HEK293 (cell line): ENCODE data around the gene TTLL12.

Experiments used
- BCL11A ChIP-seq: fragments of 450-650 bp; formaldehyde crosslinking; IDR thresholded peaks from 2 replicates; pipeline ENCODE4 v1.5.1; 2016; ENCODE audit warnings: low read depth, missing biosample characterization, missing genetic modification characterization
- YY1 ChIP-seq: fragments of 450-650 bp; formaldehyde crosslinking; IDR thresholded peaks from 2 replicates; pipeline ENCODE4 v1.5.1; 2018; ENCODE audit warnings: missing biosample characterization, missing genetic modification characterization
- ZNF23 ChIP-seq: fragments of 450-650 bp; formaldehyde crosslinking; IDR thresholded peaks from 2 replicates; pipeline ENCODE4 v1.5.1; 2016; ENCODE audit warnings: missing biosample characterization, missing genetic modification characterization, borderline replicate concordance
- ZNF274 ChIP-seq, 2 experiments: fragments of 200-500 bp in 1 of 2; fragments of 450-650 bp in 1 of 2; sonication (Bioruptor generic) in 1 of 2; formaldehyde crosslinking in 1 of 2; IDR thresholded peaks; 2 replicates each; pipeline versions ENCODE4 v1.5.1 to v1.6.1; 2014 to 2016; ENCODE audit warnings: borderline replicate concordance in 1 of 2, inconsistent platforms in 1 of 2, low read length in 1 of 2, missing biosample characterization in 1 of 2, missing genetic modification characterization in 1 of 2
- ZNF324 ChIP-seq: fragments of 450-650 bp; formaldehyde crosslinking; IDR thresholded peaks from 2 replicates; pipeline ENCODE4 v1.5.1; 2016; ENCODE audit warnings: missing biosample characterization, missing genetic modification characterization
- ZNF549 ChIP-seq: fragments of 450-650 bp; IDR thresholded peaks from 2 replicates; pipeline ENCODE4 v1.5.1; 2018; ENCODE audit warnings: missing biosample characterization, missing genetic modification characterization, mild to moderate bottlenecking, inconsistent platforms, moderate library complexity
- ZNF629 ChIP-seq: fragments of 450-650 bp; formaldehyde crosslinking; IDR thresholded peaks from 2 replicates; pipeline ENCODE4 v1.5.1; 2017; ENCODE audit warnings: missing biosample characterization, missing genetic modification characterization
- TF ChIP-seq, protein P1 (sequence below): fragments of 450-650 bp; formaldehyde crosslinking; IDR thresholded peaks from 2 replicates; pipeline ENCODE4 v1.5.1; 2016; ENCODE audit warnings: missing biosample characterization, missing genetic modification characterization
- TF ChIP-seq, protein P2 (sequence below): fragments of 450-650 bp; formaldehyde crosslinking; IDR thresholded peaks from 2 replicates; pipeline ENCODE4 v1.5.1; 2016; ENCODE audit warnings: missing biosample characterization, missing genetic modification characterization

DNA sequence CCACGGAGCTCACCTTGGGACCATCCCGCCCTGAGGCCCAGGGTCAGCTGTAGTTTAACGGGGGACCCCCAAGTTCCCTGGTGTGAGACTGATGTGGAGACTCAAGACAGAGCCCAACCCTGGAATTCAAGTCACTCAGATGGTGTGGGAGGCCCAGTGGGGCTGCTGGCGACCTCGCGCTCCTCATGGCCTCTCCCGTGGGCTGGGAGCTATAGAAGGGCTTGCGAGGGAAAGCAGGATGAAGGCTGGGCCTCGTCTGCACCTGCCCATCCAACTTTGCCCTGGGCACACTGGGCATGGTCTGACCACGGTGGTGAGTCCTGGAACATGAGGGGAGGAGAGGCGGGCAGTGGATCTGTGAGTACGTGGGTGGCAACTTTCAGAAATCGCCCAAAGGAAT lies 13.6 kb upstream of the TTLL12 start:
- TF ChIP-seq, protein P1, sequence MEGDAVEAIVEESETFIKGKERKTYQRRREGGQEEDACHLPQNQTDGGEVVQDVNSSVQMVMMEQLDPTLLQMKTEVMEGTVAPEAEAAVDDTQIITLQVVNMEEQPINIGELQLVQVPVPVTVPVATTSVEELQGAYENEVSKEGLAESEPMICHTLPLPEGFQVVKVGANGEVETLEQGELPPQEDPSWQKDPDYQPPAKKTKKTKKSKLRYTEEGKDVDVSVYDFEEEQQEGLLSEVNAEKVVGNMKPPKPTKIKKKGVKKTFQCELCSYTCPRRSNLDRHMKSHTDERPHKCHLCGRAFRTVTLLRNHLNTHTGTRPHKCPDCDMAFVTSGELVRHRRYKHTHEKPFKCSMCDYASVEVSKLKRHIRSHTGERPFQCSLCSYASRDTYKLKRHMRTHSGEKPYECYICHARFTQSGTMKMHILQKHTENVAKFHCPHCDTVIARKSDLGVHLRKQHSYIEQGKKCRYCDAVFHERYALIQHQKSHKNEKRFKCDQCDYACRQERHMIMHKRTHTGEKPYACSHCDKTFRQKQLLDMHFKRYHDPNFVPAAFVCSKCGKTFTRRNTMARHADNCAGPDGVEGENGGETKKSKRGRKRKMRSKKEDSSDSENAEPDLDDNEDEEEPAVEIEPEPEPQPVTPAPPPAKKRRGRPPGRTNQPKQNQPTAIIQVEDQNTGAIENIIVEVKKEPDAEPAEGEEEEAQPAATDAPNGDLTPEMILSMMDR (tag by site-specific recombination): no peak
- TF ChIP-seq, protein P2, sequence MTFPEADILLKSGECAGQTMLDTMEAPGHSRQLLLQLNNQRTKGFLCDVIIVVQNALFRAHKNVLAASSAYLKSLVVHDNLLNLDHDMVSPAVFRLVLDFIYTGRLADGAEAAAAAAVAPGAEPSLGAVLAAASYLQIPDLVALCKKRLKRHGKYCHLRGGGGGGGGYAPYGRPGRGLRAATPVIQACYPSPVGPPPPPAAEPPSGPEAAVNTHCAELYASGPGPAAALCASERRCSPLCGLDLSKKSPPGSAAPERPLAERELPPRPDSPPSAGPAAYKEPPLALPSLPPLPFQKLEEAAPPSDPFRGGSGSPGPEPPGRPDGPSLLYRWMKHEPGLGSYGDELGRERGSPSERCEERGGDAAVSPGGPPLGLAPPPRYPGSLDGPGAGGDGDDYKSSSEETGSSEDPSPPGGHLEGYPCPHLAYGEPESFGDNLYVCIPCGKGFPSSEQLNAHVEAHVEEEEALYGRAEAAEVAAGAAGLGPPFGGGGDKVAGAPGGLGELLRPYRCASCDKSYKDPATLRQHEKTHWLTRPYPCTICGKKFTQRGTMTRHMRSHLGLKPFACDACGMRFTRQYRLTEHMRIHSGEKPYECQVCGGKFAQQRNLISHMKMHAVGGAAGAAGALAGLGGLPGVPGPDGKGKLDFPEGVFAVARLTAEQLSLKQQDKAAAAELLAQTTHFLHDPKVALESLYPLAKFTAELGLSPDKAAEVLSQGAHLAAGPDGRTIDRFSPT (tag by site-specific recombination): no peak
- TF ChIP-seq BCL11A (tag by site-specific recombination) (no peak), ZNF324 (tag by site-specific recombination) (no peak), ZNF23 (tag by site-specific recombination) (no peak), ZNF629 (tag by site-specific recombination) (no peak), ZNF549 (tag by site-specific recombination) (no peak), YY1 (tag by site-specific recombination) (no peak), ZNF274 (IDR thresholded peaks at IDR 0.05; ENCODE audit: low read length) (no peak), ZNF274 (tag by site-specific recombination; IDR thresholded peaks at IDR 0.05; ENCODE audit: borderline replicate concordance) (no peak)
